Karpas-422 (cell line): ENCODE results near the gene NAGA. TPM values are rescaled to one million over a fixed set of nuclear protein-coding genes. Genes with fewer than 3 reads are reported as not detected.
"Not testable (repeated sequence)": the region's sequence is repeated elsewhere in the genome, so short reads cannot be mapped to it uniquely, and the experiment has no call there.

Source experiments
- DNase-seq: peaks from one replicate; pipeline ENCODE4 v3.0.0-alpha.2; 2015
- H2AFZ ChIP-seq: fragments of 200-600 bp; sonication (generic); 2 replicates; pipeline ENCODE4 v1.6.1; 2014; ENCODE audit warnings: antibody characterized with exemption, low read length, mixed read lengths
- H3K27ac ChIP-seq: fragments of 200-600 bp; sonication (generic); 2 replicates; pipeline ENCODE4 v1.5.1; 2014; ENCODE audit warnings: mild to moderate bottlenecking, low read length, moderate library complexity
- H3K27me3 ChIP-seq: fragments of 200-600 bp; sonication (generic); 2 replicates; pipeline ENCODE4 v1.6.1; 2014; ENCODE audit warnings: low read length, mixed read lengths
- H3K36me3 ChIP-seq: fragments of 200-600 bp; sonication (generic); 2 replicates; pipeline ENCODE4 v1.6.1; 2014; ENCODE audit warnings: low read length, mixed read lengths; ENCODE audit not compliant: insufficient read depth
- H3K4me1 ChIP-seq: fragments of 200-600 bp; sonication (generic); 2 replicates; pipeline ENCODE4 v1.6.1; 2014; ENCODE audit warnings: mild to moderate bottlenecking, low read length, mixed read lengths
- H3K4me2 ChIP-seq: fragments of 200-600 bp; sonication (generic); 2 replicates; pipeline ENCODE4 v1.6.1; 2014; ENCODE audit warnings: low read length, low read depth, mild to moderate bottlenecking; ENCODE audit not compliant: poor library complexity, severe bottlenecking
- H3K4me3 ChIP-seq: fragments of 200-600 bp; sonication (generic); 2 replicates; pipeline ENCODE4 v1.5.1; 2014; ENCODE audit warnings: mild to moderate bottlenecking, antibody characterized with exemption, low read length, mixed read lengths
- H3K79me2 ChIP-seq: fragments of 200-600 bp; sonication (generic); 2 replicates; pipeline ENCODE4 v1.6.1; 2014; ENCODE audit warnings: mild to moderate bottlenecking, low read length, mixed read lengths
- H3K9ac ChIP-seq: fragments of 200-600 bp; sonication (generic); 2 replicates; pipeline ENCODE4 v1.6.0; 2014; ENCODE audit warnings: low read length
- H3K9me2 ChIP-seq: fragments of 200-600 bp; sonication (generic), shearing (Covaris generic); replicated peaks from 2 replicates; pipeline ENCODE4 v1.6.0; 2014; ENCODE audit warnings: mild to moderate bottlenecking, low read length, moderate library complexity; ENCODE audit not compliant: insufficient read depth
- H3K9me3 ChIP-seq: fragments of 300-700, 200-600 bp; sonication (generic); 2 replicates; pipeline ENCODE4 v1.6.1; 2014; ENCODE audit warnings: low read length, mixed read lengths
- H4K20me1 ChIP-seq: fragments of 200-600 bp; sonication (generic); 2 replicates; pipeline ENCODE4 v1.6.1; 2014; ENCODE audit warnings: mild to moderate bottlenecking, antibody characterized with exemption, low read length, low read depth; ENCODE audit not compliant: insufficient read depth
- total RNA-seq: library from RNA; depleted of rRNA; stranded (reverse); fragments of >200 nt; shearing (Covaris generic); gene quantifications from 2 replicates; pipeline ENCODE4 v1.2.3, GENCODE V29; 2014; ENCODE audit warnings: low replicate concordance; rRNA removed

The NAGA gene
- 19.3 and 26.1 TPM in 2 replicates for total RNA-seq

GRCh38 chr22:42070517-42071422, at the start of gene NAGA:
Gene NAGA, minus strand, starts transcription at chr22:42070812. Its CDS starts 515 bp downstream, at chr22:42070297.
- Histone ChIP-seq H3K4me3 (peak within 1 kb of the TSS; percentile 76), H3K79me2 (peaks cover 7% of the 10 kb centered on the region)

DNA sequence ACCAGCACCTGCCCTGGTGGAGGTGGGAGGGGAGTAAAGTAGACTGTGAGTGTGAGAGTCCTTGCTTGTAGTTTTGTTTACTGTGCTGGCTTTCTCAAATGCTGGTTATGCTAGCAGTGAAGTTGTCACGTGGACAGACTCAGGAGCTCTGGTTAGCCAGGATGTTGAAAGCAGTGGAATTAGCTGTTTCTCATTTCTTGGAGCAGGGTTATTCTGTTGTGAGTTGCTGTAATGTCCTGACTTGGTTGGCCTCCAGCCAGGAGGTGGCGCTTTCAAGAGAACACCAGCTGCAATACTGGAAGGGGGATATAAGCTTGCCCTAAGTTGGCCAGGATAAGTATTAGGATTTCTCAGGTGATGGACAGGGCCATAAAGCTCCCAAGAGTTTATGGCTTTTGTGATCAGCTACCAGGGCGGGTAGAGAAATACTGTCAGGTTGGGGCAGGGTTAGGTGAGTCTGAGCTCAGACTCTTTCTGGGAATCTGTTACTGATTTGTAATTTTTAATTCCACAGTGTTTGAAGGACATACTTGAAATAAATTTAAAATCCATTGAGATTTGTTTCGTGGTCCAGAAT, 46.3 kb upstream of the NAGA start:
- Histone ChIP-seq H3K27ac (no peak overlapping the region), H3K27me3 (no peaks in the 10 kb centered on the region), H3K36me3 (no peaks in the 10 kb centered on the region), H4K20me1 (no peaks in the 10 kb centered on the region), H3K4me1 (peaks cover 8% of the 10 kb centered on the region), H3K9me2 (no peaks in the 10 kb centered on the region), H2AFZ (no peak overlapping the region), H3K4me3 (no peak overlapping the region), H3K9ac (no peak overlapping the region), H3K9me3 (peaks cover 10% of the 10 kb centered on the region; the same call in 1 of the 2 replicates), H3K4me2 (no peak overlapping the region), H3K79me2 (no peaks in the 10 kb centered on the region)
- peak; percentile 51 for DNase-seq

More at GRCh38 chr22:42070517-42071422, at the start of gene NAGA:
- peak within 1 kb of the TSS; percentile 76 for H2AFZ ChIP-seq
- no peaks in the 10 kb centered on the region for H4K20me1 ChIP-seq
- no peaks in the 10 kb centered on the region for H3K9me3 ChIP-seq
- DNase-seq: peak; percentile 99
- H3K27ac ChIP-seq: peak within 1 kb of the TSS; percentile 34; the same call in 1 of the 2 replicates
- H3K36me3 ChIP-seq: no peaks in the 10 kb centered on the region
- H3K4me2 ChIP-seq: peak within 1 kb of the TSS; percentile 94
- no peaks in the 10 kb centered on the region for H3K27me3 ChIP-seq
- H3K9ac ChIP-seq: peak within 1 kb of the TSS; percentile 80
- H3K9me2 ChIP-seq: no peaks in the 10 kb centered on the region
- peaks cover 21% of the 10 kb centered on the region for H3K4me1 ChIP-seq

DNA sequence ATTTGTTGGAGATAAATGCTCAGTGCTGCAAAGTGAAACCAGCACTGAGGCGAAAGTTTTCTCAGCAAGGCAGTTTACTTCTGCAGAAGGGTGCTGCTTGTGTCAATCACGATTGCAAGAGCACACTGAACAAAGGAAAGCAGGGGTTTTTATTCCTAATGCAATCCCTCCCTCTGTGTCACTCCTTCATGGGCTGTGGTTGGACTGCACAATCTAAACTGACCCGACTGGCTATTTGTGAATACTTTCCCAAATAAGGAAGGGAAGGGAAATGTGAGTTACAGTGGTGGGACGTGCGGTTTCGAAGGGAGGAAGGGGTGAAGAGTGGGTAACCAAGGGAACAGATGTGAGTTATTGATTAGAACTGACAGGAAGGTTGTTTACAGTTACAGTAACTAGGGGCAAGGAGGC, 44.8 kb upstream of the NAGA start:
- H3K9ac ChIP-seq, H2AFZ ChIP-seq, H3K4me3 ChIP-seq, H3K4me1 ChIP-seq, H3K36me3 ChIP-seq, H3K27ac ChIP-seq, H4K20me1 ChIP-seq, H3K79me2 ChIP-seq, H3K27me3 ChIP-seq, H3K4me2 ChIP-seq, H3K9me2 ChIP-seq, DNase-seq: not testable (repeated sequence)
- H3K9me3 ChIP-seq: peaks cover 10% of the 10 kb centered on the region; the same call in 1 of the 2 replicates

GRCh38 chr22:42114721-42115120, 44.1 kb upstream of the NAGA start:
- Histone ChIP-seq H3K4me2 (no peak overlapping the region), H3K27me3 (no peaks in the 10 kb centered on the region), H3K36me3 (no peaks in the 10 kb centered on the region), H3K27ac (no peak overlapping the region), H3K9ac (no peak overlapping the region), H4K20me1 (no peaks in the 10 kb centered on the region), H3K79me2 (no peaks in the 10 kb centered on the region), H3K4me3 (no peak overlapping the region), H2AFZ (no peak overlapping the region), H3K9me3 (peaks cover 10% of the 10 kb centered on the region; the same call in 1 of the 2 replicates), H3K9me2 (no peaks in the 10 kb centered on the region), H3K4me1 (no peaks in the 10 kb centered on the region)
- peak; percentile 71 for DNase-seq

GRCh38 chr22:42112793-42113192, 42.2 kb upstream of the NAGA start:
- H3K4me2 ChIP-seq: not testable (repeated sequence)

DNA sequence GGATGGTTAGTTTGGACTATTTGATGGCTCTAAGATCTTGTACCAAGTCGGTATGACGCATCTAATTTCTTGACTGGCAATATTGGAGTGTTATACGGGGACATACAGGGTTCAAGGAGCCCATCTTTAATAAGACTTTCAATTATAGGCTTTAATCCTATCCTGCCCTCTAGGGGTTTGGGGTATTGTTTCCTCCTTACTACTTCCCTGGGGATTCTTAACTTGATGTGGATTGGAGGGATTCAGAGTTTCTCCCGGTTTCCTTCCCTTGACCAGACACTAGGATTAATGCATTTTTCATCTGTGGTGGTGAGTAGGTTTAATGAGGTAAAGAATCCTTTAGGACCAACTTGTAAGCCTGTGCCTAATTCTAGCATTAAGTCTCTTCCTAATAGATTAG, 41.2 kb upstream of the NAGA start:
- DNase-seq: no peak
- Histone ChIP-seq H3K9me2 (no peaks in the 10 kb centered on the region), H3K27ac (no peak overlapping the region), H3K36me3 (no peaks in the 10 kb centered on the region), H3K9me3 (peaks cover 10% of the 10 kb centered on the region; the same call in 1 of the 2 replicates), H3K27me3 (no peaks in the 10 kb centered on the region), H3K79me2 (no peaks in the 10 kb centered on the region), H2AFZ (no peak overlapping the region), H4K20me1 (no peaks in the 10 kb centered on the region), H3K4me3 (no peak overlapping the region), H3K4me1 (no peaks in the 10 kb centered on the region), H3K9ac (no peak overlapping the region), H3K4me2 (no peak overlapping the region)

More at GRCh38 chr22:42112793-42113192, 42.2 kb upstream of the NAGA start:
- H3K9ac ChIP-seq, H3K27ac ChIP-seq, H3K9me2 ChIP-seq, H3K79me2 ChIP-seq, H4K20me1 ChIP-seq, H3K36me3 ChIP-seq, H3K27me3 ChIP-seq, H3K4me3 ChIP-seq, H3K4me1 ChIP-seq, H2AFZ ChIP-seq: not testable (repeated sequence)
- DNase-seq: peak; percentile 61
- peaks cover 10% of the 10 kb centered on the region; the same call in 1 of the 2 replicates for H3K9me3 ChIP-seq

GRCh38 chr22:42108848-42109247, 38.2 kb upstream of the NAGA start:
- H3K27ac ChIP-seq: no peak overlapping the region
- H3K4me3 ChIP-seq: no peak overlapping the region
- no peaks in the 10 kb centered on the region for H4K20me1 ChIP-seq
- no peak overlapping the region for H3K4me2 ChIP-seq
- H3K9me3 ChIP-seq: peaks cover 10% of the 10 kb centered on the region; the same call in 1 of the 2 replicates
- no peak overlapping the region for H2AFZ ChIP-seq
- H3K4me1 ChIP-seq: no peaks in the 10 kb centered on the region
- peaks cover 3% of the 10 kb centered on the region; the same call in 1 of the 2 replicates for H3K36me3 ChIP-seq
- no peak for DNase-seq
- H3K27me3 ChIP-seq: no peaks in the 10 kb centered on the region; the same call in 1 of the 2 replicates
- H3K79me2 ChIP-seq: no peaks in the 10 kb centered on the region
- no peak overlapping the region for H3K9ac ChIP-seq
- no peaks in the 10 kb centered on the region for H3K9me2 ChIP-seq

- H4K20me1 ChIP-seq, H3K79me2 ChIP-seq, H3K4me1 ChIP-seq, H3K27me3 ChIP-seq, H3K4me3 ChIP-seq, H3K4me2 ChIP-seq, H3K9me2 ChIP-seq, H3K9ac ChIP-seq, H3K36me3 ChIP-seq, H2AFZ ChIP-seq, H3K27ac ChIP-seq, DNase-seq: not testable (repeated sequence)
- peaks cover 29% of the 10 kb centered on the region for H3K9me3 ChIP-seq
Measured at GRCh38 chr22:42104332-42104860, 33.8 kb upstream of the NAGA start.
